SH-SY5Y (cell line): ENCODE measurements around the gene ATP11B.

Experiments
- GATA2 ChIP-seq: IDR thresholded peaks from 2 replicates; pipeline ENCODE4 v1.6.1; 2011; ENCODE audit warnings: mild to moderate bottlenecking, low read depth, low read length
- GATA3 ChIP-seq: IDR thresholded peaks from 2 replicates; pipeline ENCODE4 v1.6.1; 2011; ENCODE audit warnings: low read depth, mild to moderate bottlenecking, low read length, moderate library complexity

DNA sequence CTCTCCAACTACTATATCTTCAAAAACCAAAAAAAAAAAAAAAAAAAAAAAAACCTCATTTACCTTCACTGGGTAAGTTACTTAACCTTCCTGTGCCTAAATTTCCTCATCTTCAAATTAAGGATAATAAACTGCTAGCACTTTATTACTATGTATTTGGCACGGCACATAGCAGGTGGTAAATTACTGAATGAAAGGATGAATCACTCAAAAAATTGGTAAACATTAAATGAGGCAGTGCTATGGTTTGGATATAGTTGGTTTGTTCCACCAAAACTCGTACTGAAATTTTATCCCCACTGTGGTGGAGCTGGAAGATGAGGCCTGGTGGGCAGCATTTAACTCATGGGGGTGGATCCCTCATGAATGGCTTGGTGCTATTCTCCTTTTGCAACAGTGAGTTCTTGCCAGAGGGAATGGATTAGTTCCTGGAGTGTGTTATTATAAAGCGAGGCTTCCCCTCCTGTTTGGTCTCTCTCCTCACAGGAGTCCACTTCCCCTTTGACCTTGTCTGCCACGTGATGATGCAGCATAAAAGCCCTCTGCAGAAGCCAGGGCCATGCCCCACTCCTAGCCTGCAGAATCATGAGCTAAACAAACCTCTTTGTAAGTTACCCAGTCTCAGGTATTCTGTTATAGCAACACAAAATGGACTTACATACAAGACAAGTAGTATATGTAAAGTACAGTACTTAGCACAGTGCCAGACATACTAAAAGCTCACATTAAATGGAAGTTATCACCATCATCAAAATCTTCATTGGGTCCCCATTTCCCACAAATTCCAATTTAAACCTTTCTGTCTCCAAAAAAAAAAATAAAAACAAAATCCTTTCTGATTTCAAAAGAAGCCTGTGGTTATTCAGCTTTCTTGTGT lies 166.4 kb downstream of the ATP11B start:
- TF ChIP-seq GATA2 (no peak), GATA3 (no peak)
